Endodermal cell (in vitro differentiated cells): Measurements from ENCODE around the gene HOXC12. TPM values are rescaled to one million over a fixed set of nuclear protein-coding genes. Genes with fewer than 3 reads are reported as not detected.

ENCODE experiments used
- DNase-seq: peaks from one replicate; pipeline ENCODE4 v3.0.0-alpha.2; 2017
- H3K27ac ChIP-seq: 2 replicates; pipeline ENCODE4 v1.5.1; 2013; ENCODE audit warnings: mild to moderate bottlenecking, low read depth, low read length, moderate library complexity
- H3K27me3 ChIP-seq: 2 replicates; pipeline ENCODE4 v1.6.1; 2013; ENCODE audit warnings: mild to moderate bottlenecking, low read length, moderate library complexity; ENCODE audit not compliant: insufficient read depth, control insufficient read depth, poor library complexity, severe bottlenecking
- H3K36me3 ChIP-seq: 2 replicates; pipeline ENCODE4 v1.7.0; 2013; ENCODE audit warnings: mild to moderate bottlenecking, low read length, moderate library complexity; ENCODE audit not compliant: control insufficient read depth, insufficient read depth
- H3K4me1 ChIP-seq: one replicate; pipeline ENCODE4 v1.7.0; 2013; ENCODE audit warnings: low read length; ENCODE audit not compliant: control insufficient read depth, insufficient read depth
- H3K4me3 ChIP-seq: 2 replicates; pipeline ENCODE4 v1.5.1; 2013; ENCODE audit warnings: mild to moderate bottlenecking, low read length, moderate library complexity
- H3K9ac ChIP-seq: 2 replicates; pipeline ENCODE4 v1.6.1; 2013; ENCODE audit warnings: mild to moderate bottlenecking, low read length, moderate library complexity; ENCODE audit not compliant: poor library complexity, severe bottlenecking; ENCODE audit errors: extremely low read depth
- H3K9me3 ChIP-seq: 2 replicates; pipeline ENCODE4 v1.6.1; 2013; ENCODE audit warnings: mild to moderate bottlenecking, low read length, moderate library complexity; ENCODE audit not compliant: control insufficient read depth
- H3K27ac Mint-ChIP-seq: 2 replicates; pipeline ENCODE4 v1.8.0; 2020; ENCODE audit warnings: mixed read lengths
- H3K27me3 Mint-ChIP-seq: 2 replicates; pipeline ENCODE4 v1.8.0; 2021; ENCODE audit warnings: mild to moderate bottlenecking, mixed read lengths; ENCODE audit not compliant: insufficient read depth
- H3K36me3 Mint-ChIP-seq: 2 replicates; pipeline ENCODE4 v1.8.0; 2020; ENCODE audit warnings: low read depth, mixed read lengths
- H3K4me1 Mint-ChIP-seq: 2 replicates; pipeline ENCODE4 v1.8.0; 2020; ENCODE audit warnings: mixed read lengths
- H3K4me3 Mint-ChIP-seq: 2 replicates; pipeline ENCODE4 v1.8.0; 2020; ENCODE audit warnings: mild to moderate bottlenecking, moderate library complexity, mixed read lengths
- H3K9me3 Mint-ChIP-seq: 2 replicates; pipeline ENCODE4 v1.8.0; 2020; ENCODE audit warnings: mild to moderate bottlenecking, mixed read lengths
- CTCF ChIP-seq: fragments of 200-600 bp; sonication (generic); conservative IDR thresholded peaks from 2 replicates; pipeline ENCODE4 v1.5.0; 2021; ENCODE audit warnings: antibody characterized with exemption, mild to moderate bottlenecking
- WGBS, 2 experiments: methylation state at CpG; one replicate each; pipeline versions ENCODE4 v1.1.5 to v1.1.7; 2013; ENCODE audit warnings: missing lambda C conversion rate in 2 of 2, mixed read lengths in 1 of 2; ENCODE audit not compliant: insufficient coverage in 1 of 2, insufficient read length in 1 of 2; 5-methylcytosine and 5-hydroxymethylcytosine counted together
- total RNA-seq, 2 donors: library from RNA; stranded (reverse); fragmentation: NEBNext Ultra II Directional in 1 of 2; extraction: Animal tissue kit (Norgen Biotek cat#: 25700) in 1 of 2; gene quantifications; 2 replicates in 1 of 2; 3 replicates in 1 of 2; pipeline ENCODE4 v1.2.1, GENCODE V29; 2021

HOXC12 gene
- total RNA-seq, 2 donors from 2014 or later, result not detected

DNA sequence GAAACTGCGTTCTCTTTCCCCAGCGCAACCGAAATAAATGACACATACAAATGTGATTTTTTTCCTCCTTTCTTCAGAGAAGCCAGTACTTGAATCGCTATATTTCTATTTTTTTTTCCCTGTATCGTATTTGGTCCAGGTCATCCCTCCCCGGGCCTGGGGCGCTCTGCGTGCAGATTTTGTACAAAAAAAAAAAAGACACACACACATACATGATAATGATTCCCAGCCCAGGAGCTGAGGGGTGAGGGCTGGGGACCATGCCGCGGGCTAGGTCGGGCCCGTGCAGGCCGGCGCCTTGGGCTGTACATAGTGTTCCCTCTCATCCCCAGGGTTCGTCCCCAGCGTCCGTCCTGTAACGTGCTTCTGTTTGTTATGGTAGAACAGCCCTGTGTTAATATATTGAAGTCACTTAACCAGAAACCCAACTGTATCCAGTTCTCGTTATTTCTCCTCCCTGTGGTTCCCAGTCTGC, 48.2 kb downstream of the HOXC12 start:
- no peak overlapping the region for H3K9ac ChIP-seq
- H3K9me3 Mint-ChIP-seq, result peaks cover 2% of the 10 kb centered on the region
- no peak overlapping the region for H3K27ac ChIP-seq
- H3K27ac Mint-ChIP-seq, result no peak overlapping the region
- WGBS, 2 experiments, result 24 to 28% methylated on average over 10 to 19 of the region's 19 CpGs
- peaks cover 100% of the 10 kb centered on the region for H3K27me3 Mint-ChIP-seq
- H3K27me3 ChIP-seq, result peaks cover 100% of the 10 kb centered on the region
- H3K4me1 ChIP-seq, result no peaks in the 10 kb centered on the region
- H3K4me1 Mint-ChIP-seq, result peaks cover 3% of the 10 kb centered on the region
- no peak for DNase-seq
- no peaks in the 10 kb centered on the region for H3K36me3 ChIP-seq
- no peak overlapping the region for H3K4me3 Mint-ChIP-seq
- TF ChIP-seq CTCF, result no peak
- H3K36me3 Mint-ChIP-seq, result no peaks in the 10 kb centered on the region
- H3K9me3 ChIP-seq, result no peaks in the 10 kb centered on the region
- no peak overlapping the region for H3K4me3 ChIP-seq

- WGBS, 2 experiments, result 29 to 31% methylated on average over 2 to 3 of the region's 3 CpGs
- Mint-ChIP-seq H3K4me3 (no peak overlapping the region), H3K4me1 (peaks cover 3% of the 10 kb centered on the region), H3K27me3 (peaks cover 100% of the 10 kb centered on the region), H3K27ac (no peak overlapping the region), H3K36me3 (no peaks in the 10 kb centered on the region), H3K9me3 (peaks cover 2% of the 10 kb centered on the region)
- Histone ChIP-seq H3K9ac (no peak overlapping the region), H3K4me3 (no peak overlapping the region), H3K36me3 (no peaks in the 10 kb centered on the region), H3K9me3 (no peaks in the 10 kb centered on the region), H3K27me3 (peaks cover 100% of the 10 kb centered on the region), H3K27ac (no peak overlapping the region), H3K4me1 (no peaks in the 10 kb centered on the region)
- no peak for DNase-seq
- TF ChIP-seq CTCF, result no peak
Measured at GRCh38 chr12:54003625-54004024, 48.9 kb downstream of the HOXC12 start.

DNA sequence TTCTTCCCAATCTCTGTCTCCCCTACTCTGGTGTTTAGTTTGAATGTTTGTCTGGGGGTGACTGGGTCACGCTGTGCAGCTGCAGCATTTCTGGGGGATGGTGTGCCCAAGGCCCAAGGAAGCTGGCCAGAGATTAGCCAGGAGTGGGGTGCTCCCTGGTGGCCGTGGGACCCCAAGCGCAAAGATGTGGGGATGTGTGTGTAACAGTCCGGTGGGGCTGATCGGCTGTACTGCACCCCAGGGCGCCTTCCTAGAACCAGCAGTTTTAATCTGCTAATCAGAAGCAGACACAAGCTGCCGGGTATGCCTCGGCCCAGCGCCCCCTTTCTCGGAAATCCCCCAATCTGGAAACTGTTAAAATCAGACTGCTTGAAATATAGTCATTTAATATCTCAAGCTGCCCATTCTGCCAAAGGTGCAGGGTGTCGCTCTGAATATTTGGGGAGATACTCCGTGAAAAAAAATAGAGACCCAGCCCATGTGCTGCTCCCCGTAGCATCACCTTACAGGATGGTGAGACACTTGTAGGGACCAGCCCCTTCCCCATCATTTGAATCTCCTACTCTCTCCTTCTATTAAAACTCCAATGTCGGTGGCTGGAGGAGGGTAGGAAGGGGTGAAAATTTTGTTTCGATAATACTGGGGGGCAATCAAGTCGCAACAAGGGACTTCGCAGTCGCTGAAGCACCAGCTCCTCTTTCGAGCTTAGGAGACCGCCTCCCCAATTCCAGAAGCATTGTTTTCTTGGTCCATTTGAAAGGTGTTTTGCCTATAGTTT, 49.5 kb downstream of the HOXC12 start:
- no peak for TF ChIP-seq CTCF
- H3K27me3 Mint-ChIP-seq, result peaks cover 99% of the 10 kb centered on the region
- no peak overlapping the region for H3K4me3 Mint-ChIP-seq
- H3K9ac ChIP-seq, result no peak overlapping the region
- no peaks in the 10 kb centered on the region for H3K4me1 ChIP-seq
- H3K27ac Mint-ChIP-seq, result no peak overlapping the region
- no peaks in the 10 kb centered on the region for H3K36me3 ChIP-seq
- H3K27ac ChIP-seq, result no peak overlapping the region
- no peaks in the 10 kb centered on the region for H3K36me3 Mint-ChIP-seq
- H3K9me3 Mint-ChIP-seq, result no peaks in the 10 kb centered on the region
- 41 to 48% methylated on average over 15 to 20 of the region's 20 CpGs for WGBS, 2 experiments
- H3K4me3 ChIP-seq, result no peak overlapping the region
- peaks cover 99% of the 10 kb centered on the region for H3K27me3 ChIP-seq
- DNase-seq, result no peak
- no peaks in the 10 kb centered on the region for H3K9me3 ChIP-seq
- H3K4me1 Mint-ChIP-seq, result peaks cover 3% of the 10 kb centered on the region
